ENCODE data around the gene SYTL3. TPM values are rescaled to one million over a fixed set of nuclear protein-coding genes. Genes with fewer than 3 reads are reported as not detected.
A peak's percentile ranks its signal among the peaks of the same experiment; 100 is the strongest.

SYTL3 gene
- total and polyA plus RNA-seq, 2 of the 8 experiments (the other 6 are each of a cell fraction or from before 2014, with no cell fraction given) = 0.27 to 0.99 TPM

GRCh38 chr6:158759966-158760617 is 110.2 kb downstream of the SYTL3 start:
- Histone ChIP-seq H3K79me1 (ENCODE audit: low read depth, low read length) (no peaks in the 10 kb centered on the region), H3K27me3 (replicated peaks in 1 of 4; ENCODE audit: control insufficient read depth in 3 of 4, extremely low read depth in 1 of 4, insufficient read depth in 3 of 4, low read length in 3 of 4) (no peaks in the 10 kb centered on the region), H3K4me1 (replicated peaks in 1 of 4; ENCODE audit: control insufficient read depth in 3 of 4, insufficient read depth in 4 of 4, low read length in 3 of 4) (peaks cover 0 to 20% (median 10%) of the 10 kb centered on the region in 4 experiments; a peak in 6 of 7 replicates), H2AK5ac (ENCODE audit: low read depth, low read length) (no peak overlapping the region), H4K91ac (replicated peaks; ENCODE audit: insufficient read length, low read length) (no peak overlapping the region), H3K4me3 (ENCODE audit: extremely low read depth in 1 of 4, insufficient read depth in 2 of 4, low read depth in 3 of 4, low read length in 4 of 4) (no peak overlapping the region), H3K18ac (ENCODE audit: extremely low read depth, low read length) (no peak overlapping the region; the same call in 1 of the 2 replicates), H3K4me2 (ENCODE audit: insufficient read depth in 1 of 2, low read depth in 2 of 2, low read length in 2 of 2) (no peak overlapping the region), H3K9ac (replicated peaks in 1 of 4; ENCODE audit: extremely low read depth in 1 of 4, low read depth in 3 of 4, low read length in 3 of 4) (no peak overlapping the region), H2BK120ac (replicated peaks; ENCODE audit: low read depth, low read length) (no peak overlapping the region), H2BK12ac (ENCODE audit: low read depth, low read length) (no peak overlapping the region; the same call in 1 of the 2 replicates), H2BK15ac (ENCODE audit: low read length) (no peak overlapping the region), H3K14ac (ENCODE audit: insufficient read length) (no peak overlapping the region), H3K23me2 (ENCODE audit: low read depth, low read length) (no peaks in the 10 kb centered on the region), H2BK20ac (ENCODE audit: low read length) (0 out of 2 replicates have a peak overlapping the region, but pooled peaks have one; percentile 21), H2AFZ (ENCODE audit: low read length) (no peak overlapping the region), H3K79me2 (ENCODE audit: control insufficient read depth in 1 of 2, insufficient read depth in 2 of 2, low read length in 2 of 2) (no peaks in the 10 kb centered on the region), H3K27ac (ENCODE audit: low read depth, low read length) (no peak overlapping the region), H3K9me3 (ENCODE audit: insufficient read depth in 2 of 2, low read depth in 1 of 2, low read length in 1 of 2) (no peaks in the 10 kb centered on the region), H4K20me1 (replicated peaks in 1 of 2; ENCODE audit: control insufficient read depth in 1 of 2, insufficient read depth in 2 of 2, low read length in 2 of 2) (peaks cover 0 to 2% of the 10 kb centered on the region in 2 experiments), H3K56ac (replicated peaks; ENCODE audit: insufficient read length, low read depth, low read length) (no peak overlapping the region), H3K4ac (replicated peaks; ENCODE audit: insufficient read length, low read depth, low read length) (no peak overlapping the region), H4K8ac (ENCODE audit: extremely low read depth, insufficient read depth, low read length) (no peak overlapping the region), H3K36me3 (ENCODE audit: control insufficient read depth in 2 of 4, insufficient read depth in 4 of 4, low read length in 3 of 4) (peaks cover 0 to 7% (median under 1%) of the 10 kb centered on the region in 4 experiments; a peak in 2 of 8 replicates), H4K5ac (ENCODE audit: insufficient read length, low read depth, low read length) (no peak overlapping the region), H2BK5ac (ENCODE audit: low read depth, low read length) (no peak overlapping the region), H3K23ac (ENCODE audit: insufficient read length) (no peak overlapping the region)
- FAIRE-seq = no peak
- POLR2A ChIA-PET (ENCODE audit: partially characterized antibody) = interaction anchor here (0.7 to 6.0 kb wide), 6 partner anchors 10 to 109 kb away, joined by 3 to 39 read pairs (median 6); no protein-coding TSS in a partner anchor
- 90% methylated on average over 7 of the region's 7 CpGs; no CpG with 5 or more reads in 1 of the 2 experiments for WGBS, 2 experiments (ENCODE audit: extremely low coverage in 1 of 2, insufficient coverage in 1 of 2, insufficient read length in 1 of 2, insufficient replicate concordance in 2 of 2, low coverage in 1 of 2, low lambda C conversion rate in 2 of 2, missing lambda C conversion rate in 1 of 2)
- no peak for TF ChIP-seq RAD21 (IDR thresholded peaks at IDR 0.05 in 1 of 2, conservative IDR thresholded peaks at IDR 0.05 in 1 of 2; ENCODE audit: low read depth in 2 of 2, low read length in 2 of 2)
- no peak for TF ChIP-seq POLR2AphosphoS5 (IDR thresholded peaks at IDR 0.05; ENCODE audit: low read depth, low read length)
- no peak for TF ChIP-seq MAX (IDR thresholded peaks at IDR 0.05)
- no peak for TF ChIP-seq SIRT6 (IDR thresholded peaks at IDR 0.05; ENCODE audit: low read length)
- no peak for TF ChIP-seq CTBP2 (IDR thresholded peaks at IDR 0.05; ENCODE audit: borderline replicate concordance, insufficient read depth, insufficient read length, low read length)
- no peak for TF ChIP-seq GABPA (IDR thresholded peaks at IDR 0.05; ENCODE audit: borderline replicate concordance, insufficient read depth, low read length)
- no peak for TF ChIP-seq HDAC6 (IDR thresholded peaks at IDR 0.05; ENCODE audit: low read depth, low read length)
- no peak for TF ChIP-seq CREB1 (IDR thresholded peaks at IDR 0.05)
- CTCF ChIA-PET (ENCODE audit: partially characterized antibody) = interaction anchor here (0.8 to 1.9 kb wide), 7 partner anchors 10 to 69 kb away, joined by 3 to 7 read pairs (median 3); no protein-coding TSS in a partner anchor
- DNase-seq (ENCODE audit: low read depth in 1 of 2, low spot score in 2 of 2) = no peak
